ENCODE data around the gene ELK4. TPM values are rescaled to one million over a fixed set of nuclear protein-coding genes. Genes with fewer than 3 reads are reported as not detected.

Gene ELK4
- total RNA-seq, 1 donor from 2014 or later, result 86.2 TPM

DNA sequence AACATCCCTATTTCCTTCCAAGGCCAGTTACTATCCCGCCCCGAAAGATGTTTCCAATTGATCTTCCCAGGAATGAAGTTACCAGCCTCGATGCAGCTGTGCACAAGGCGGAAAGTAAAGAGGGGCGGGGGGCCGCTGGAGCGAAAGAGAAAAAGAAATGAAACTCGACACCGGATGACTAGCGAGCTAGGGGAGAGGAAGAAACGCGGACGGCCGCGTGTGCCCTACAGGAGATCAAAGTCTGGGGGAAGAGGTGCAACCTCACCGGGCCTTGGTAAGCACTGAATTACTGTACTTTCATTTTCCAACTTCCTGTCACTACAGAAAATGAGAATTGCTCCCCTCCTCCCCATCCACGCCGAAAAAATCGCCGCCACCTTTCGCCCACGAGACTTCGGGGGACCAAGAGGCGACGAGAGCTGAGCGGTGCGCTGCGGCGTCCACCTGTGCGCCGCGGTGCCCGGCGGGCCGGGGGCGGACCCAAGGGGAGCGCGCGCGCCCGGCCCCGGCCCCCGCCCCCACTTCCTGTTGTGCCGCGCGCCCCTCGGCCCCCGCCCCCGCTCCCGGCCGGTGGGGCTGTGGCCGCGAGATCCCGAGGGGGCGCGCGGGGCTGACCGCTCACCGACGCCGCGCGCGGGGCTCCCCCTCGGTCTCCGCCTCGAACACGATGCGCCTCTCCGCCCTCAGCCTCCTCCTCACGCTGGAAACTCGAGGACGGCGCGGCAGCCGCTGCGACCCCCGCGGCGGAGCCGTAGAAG, 622 bp downstream of the ELK4 start:
- H3K27me3 Mint-ChIP-seq (ENCODE audit: insufficient read depth), result peaks cover 3% of the 10 kb centered on the region
- peaks cover 24% of the 10 kb centered on the region for H3K36me3 Mint-ChIP-seq (ENCODE audit: low read depth)
- intact Hi-C loops (cut with micrococcal nuclease), result loop anchor here (1.0 to 5.0 kb wide), 7 partner anchors 14 to 508 kb away; partner anchors contain the start of gene DSTYK

DNA sequence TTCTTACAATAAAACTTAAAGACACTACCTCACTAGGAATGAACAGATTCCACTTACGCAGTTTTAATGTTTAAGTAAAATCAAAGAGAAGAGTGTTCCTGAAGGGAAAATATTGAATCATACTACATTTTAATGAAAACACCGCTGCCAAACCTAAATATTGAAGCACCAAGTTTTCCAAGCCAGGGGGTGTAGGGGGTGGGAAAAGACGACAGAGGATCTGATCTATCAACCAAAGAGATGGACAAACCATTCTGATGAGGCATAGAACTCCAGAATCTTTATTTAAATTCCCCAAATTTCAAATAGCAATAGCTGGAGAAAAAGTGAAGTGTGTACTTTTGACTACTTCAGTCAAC, 1.2 kb downstream of the ELK4 start:
- H3K27me3 Mint-ChIP-seq (ENCODE audit: insufficient read depth), result peaks cover 2% of the 10 kb centered on the region
- peaks cover 60% of the 10 kb centered on the region for H3K4me1 Mint-ChIP-seq (ENCODE audit: low read depth)
- H3K27ac Mint-ChIP-seq, result peak overlapping the region; percentile 99
- intact Hi-C loops (cut with micrococcal nuclease), result loop anchor here (1.0 to 5.0 kb wide), 7 partner anchors 14 to 508 kb away; partner anchors contain the start of gene DSTYK
- no peak for DNase-seq (ENCODE audit: low spot score)
- no peaks in the 10 kb centered on the region for H3K9me3 Mint-ChIP-seq
- peaks cover 28% of the 10 kb centered on the region for H3K36me3 Mint-ChIP-seq (ENCODE audit: low read depth)
- peak overlapping the region; percentile 97 for H3K4me3 Mint-ChIP-seq

More for the DNA sequence above, 622 bp downstream of the ELK4 start:
- no peaks in the 10 kb centered on the region for H3K9me3 Mint-ChIP-seq
- peaks cover 55% of the 10 kb centered on the region for H3K4me1 Mint-ChIP-seq (ENCODE audit: low read depth)
- peak overlapping the region; percentile 99 for H3K27ac Mint-ChIP-seq
- DNase-seq (ENCODE audit: low spot score), result peak; percentile 82
- H3K4me3 Mint-ChIP-seq, result peak overlapping the region; percentile 97

DNA sequence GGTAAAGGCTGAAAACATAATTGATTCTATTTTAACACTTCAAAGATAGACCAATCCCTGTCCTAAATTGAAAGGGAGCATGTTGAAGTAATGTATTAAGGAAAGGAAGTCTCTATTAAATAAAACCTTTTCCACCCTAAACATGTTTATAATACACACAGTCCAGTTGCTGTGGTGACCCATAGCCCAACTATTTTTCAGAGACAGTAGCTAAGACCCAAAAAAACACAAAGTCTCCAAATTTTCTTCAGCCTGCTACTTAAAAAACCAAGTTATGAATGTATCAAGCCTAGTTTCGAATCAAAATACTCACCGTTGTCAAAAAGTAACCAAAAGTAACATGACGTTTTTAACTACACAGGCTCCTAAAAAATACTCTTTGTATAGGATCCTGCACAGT, 1.6 kb downstream of the ELK4 start:
- Mint-ChIP-seq H3K36me3 (ENCODE audit: low read depth) (peaks cover 28% of the 10 kb centered on the region), H3K4me1 (ENCODE audit: low read depth) (peaks cover 63% of the 10 kb centered on the region), H3K9me3 (no peaks in the 10 kb centered on the region), H3K27me3 (ENCODE audit: insufficient read depth) (peaks cover 2% of the 10 kb centered on the region), H3K27ac (peak overlapping the region; percentile 99), H3K4me3 (peak overlapping the region; percentile 97)
- intact Hi-C loops (cut with micrococcal nuclease), result loop anchor here (2.0 to 5.0 kb wide), 3 partner anchors 13 to 507 kb away; no protein-coding TSS in a partner anchor
- no peak for DNase-seq (ENCODE audit: low spot score)

DNA sequence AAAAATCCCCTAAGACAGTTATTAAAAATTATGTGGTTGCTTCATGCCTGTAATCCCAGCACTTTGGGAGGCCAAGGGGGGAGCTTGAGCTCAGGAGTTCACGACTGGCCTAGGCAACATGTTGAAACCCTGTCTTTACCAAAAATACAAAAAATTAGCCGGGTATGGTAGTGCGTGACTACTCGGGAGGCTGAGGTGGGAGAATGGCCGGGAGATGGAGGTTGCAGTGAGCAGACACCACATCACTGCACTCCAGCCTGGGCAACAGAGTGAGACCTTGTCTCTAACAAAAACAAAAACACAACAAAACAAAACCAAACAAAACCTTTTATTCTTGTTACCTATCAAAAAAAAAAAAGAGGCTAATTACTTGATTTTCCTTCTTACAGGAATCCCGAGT, 2.1 kb downstream of the ELK4 start:
- H3K9me3 Mint-ChIP-seq, result no peaks in the 10 kb centered on the region
- H3K4me3 Mint-ChIP-seq, result peak overlapping the region; percentile 97
- no peak for DNase-seq (ENCODE audit: low spot score)
- peaks cover 2% of the 10 kb centered on the region for H3K27me3 Mint-ChIP-seq (ENCODE audit: insufficient read depth)
- peak overlapping the region; percentile 99 for H3K27ac Mint-ChIP-seq
- peaks cover 67% of the 10 kb centered on the region for H3K4me1 Mint-ChIP-seq (ENCODE audit: low read depth)
- intact Hi-C loops (cut with micrococcal nuclease), result loop anchor here (2.0 to 5.0 kb wide), 3 partner anchors 13 to 507 kb away; no protein-coding TSS in a partner anchor
- H3K36me3 Mint-ChIP-seq (ENCODE audit: low read depth), result peaks cover 28% of the 10 kb centered on the region

DNA sequence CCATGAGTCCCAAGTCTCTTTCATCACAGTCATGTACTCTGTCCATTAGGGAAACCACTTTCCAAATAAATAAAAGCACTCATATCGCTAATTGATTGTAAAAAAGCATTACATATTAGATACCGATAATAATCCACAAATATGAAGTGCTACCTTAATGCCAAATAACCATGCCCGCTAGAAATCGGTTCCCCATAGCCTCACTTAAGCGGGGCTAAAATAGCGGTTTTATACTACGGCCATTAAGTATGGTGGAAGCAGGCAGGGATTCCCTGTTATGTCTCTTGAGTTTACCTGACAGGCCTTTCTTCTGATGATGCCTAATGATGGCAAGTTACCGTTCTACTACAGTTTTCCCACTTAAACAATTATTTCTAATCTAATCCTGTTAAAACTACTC, 3.9 kb downstream of the ELK4 start:
- peak overlapping the region; percentile 50 for H3K27ac Mint-ChIP-seq
- DNase-seq (ENCODE audit: low spot score), result no peak
- peak overlapping the region; percentile 66 for H3K4me3 Mint-ChIP-seq
- H3K36me3 Mint-ChIP-seq (ENCODE audit: low read depth), result peaks cover 36% of the 10 kb centered on the region
- no peaks in the 10 kb centered on the region for H3K27me3 Mint-ChIP-seq (ENCODE audit: insufficient read depth)
- peaks cover 66% of the 10 kb centered on the region for H3K4me1 Mint-ChIP-seq (ENCODE audit: low read depth)
- intact Hi-C loops (cut with micrococcal nuclease), result no loop called here
- H3K9me3 Mint-ChIP-seq, result no peaks in the 10 kb centered on the region

DNA sequence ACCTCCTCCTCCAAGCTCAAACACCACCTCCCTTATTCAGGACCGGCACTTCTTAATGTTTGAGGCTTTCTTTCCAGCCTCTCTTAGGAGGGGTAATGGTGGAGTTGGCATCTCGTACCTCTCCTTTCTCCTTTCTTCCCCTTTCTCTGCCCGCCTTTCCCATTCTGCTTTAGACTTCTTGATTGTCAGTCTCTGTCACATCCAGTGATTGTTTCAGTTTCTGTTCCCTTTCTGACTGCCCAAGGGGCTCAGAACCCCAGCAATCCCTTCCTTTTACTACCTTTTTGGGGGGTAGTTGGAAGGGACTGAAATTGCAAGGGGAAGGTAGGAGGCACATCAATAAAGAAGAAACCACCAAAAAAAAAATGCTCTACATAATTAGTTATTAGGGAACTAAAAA, 5.6 kb downstream of the ELK4 start:
- H3K9me3 Mint-ChIP-seq, result no peaks in the 10 kb centered on the region
- H3K36me3 Mint-ChIP-seq (ENCODE audit: low read depth), result peaks cover 37% of the 10 kb centered on the region
- intact Hi-C loops (cut with micrococcal nuclease), result no loop called here
- peak overlapping the region; percentile 65 for H3K27ac Mint-ChIP-seq
- H3K4me3 Mint-ChIP-seq, result peak overlapping the region; percentile 50
- H3K27me3 Mint-ChIP-seq (ENCODE audit: insufficient read depth), result no peaks in the 10 kb centered on the region
- H3K4me1 Mint-ChIP-seq (ENCODE audit: low read depth), result peaks cover 58% of the 10 kb centered on the region
- no peak for DNase-seq (ENCODE audit: low spot score)

DNA sequence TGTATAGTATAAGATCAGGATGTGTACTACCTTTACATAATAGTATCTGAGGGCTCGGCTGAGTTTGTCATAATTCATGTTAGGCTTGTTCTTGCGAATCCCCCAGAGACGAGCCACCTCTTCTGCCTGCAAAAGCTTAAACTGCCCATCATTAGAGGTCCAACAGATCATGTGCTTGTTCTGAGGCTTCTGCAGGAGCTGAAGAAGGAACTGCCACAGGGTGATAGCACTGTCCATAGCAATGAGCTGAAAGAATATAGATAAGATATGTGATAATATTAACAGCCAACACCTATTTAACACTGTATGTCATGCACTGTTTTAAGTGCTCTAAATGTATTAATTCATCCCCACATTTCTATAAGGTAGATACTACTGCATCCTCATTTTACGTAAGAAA, 8.2 kb downstream of the ELK4 start:
- Mint-ChIP-seq H3K27me3 (ENCODE audit: insufficient read depth) (no peaks in the 10 kb centered on the region), H3K9me3 (no peaks in the 10 kb centered on the region), H3K36me3 (ENCODE audit: low read depth) (peaks cover 42% of the 10 kb centered on the region), H3K27ac (no peak overlapping the region), H3K4me3 (no peak overlapping the region), H3K4me1 (ENCODE audit: low read depth) (peaks cover 37% of the 10 kb centered on the region)
- DNase-seq (ENCODE audit: low spot score), result no peak
- intact Hi-C loops (cut with micrococcal nuclease), result no loop called here

DNA sequence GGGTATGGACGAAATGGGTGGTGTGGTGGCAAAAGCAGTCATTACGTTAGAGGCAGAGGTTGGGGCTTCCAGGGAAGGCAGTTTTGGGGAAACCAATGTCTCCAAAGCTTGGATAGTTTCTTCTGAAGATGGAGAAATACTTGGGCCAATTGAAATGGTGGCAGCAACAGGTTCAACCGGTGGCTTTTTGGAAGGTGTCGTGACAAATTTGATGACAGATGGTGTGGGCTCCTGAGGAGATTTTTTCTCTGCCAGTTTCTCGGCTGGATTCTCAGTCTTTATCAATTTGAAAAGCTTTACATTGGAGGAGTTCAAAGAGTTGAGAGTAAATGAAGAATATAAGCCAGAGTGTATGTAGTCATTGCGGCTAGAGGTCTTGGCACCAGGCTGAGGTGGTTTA, 11.5 kb downstream of the ELK4 start:
- Mint-ChIP-seq H3K9me3 (no peaks in the 10 kb centered on the region), H3K27me3 (ENCODE audit: insufficient read depth) (no peaks in the 10 kb centered on the region), H3K27ac (no peak overlapping the region), H3K36me3 (ENCODE audit: low read depth) (peaks cover 37% of the 10 kb centered on the region), H3K4me1 (ENCODE audit: low read depth) (peaks cover 24% of the 10 kb centered on the region), H3K4me3 (no peak overlapping the region)
- no peak for DNase-seq (ENCODE audit: low spot score)
- intact Hi-C loops (cut with micrococcal nuclease), result no loop called here

DNA sequence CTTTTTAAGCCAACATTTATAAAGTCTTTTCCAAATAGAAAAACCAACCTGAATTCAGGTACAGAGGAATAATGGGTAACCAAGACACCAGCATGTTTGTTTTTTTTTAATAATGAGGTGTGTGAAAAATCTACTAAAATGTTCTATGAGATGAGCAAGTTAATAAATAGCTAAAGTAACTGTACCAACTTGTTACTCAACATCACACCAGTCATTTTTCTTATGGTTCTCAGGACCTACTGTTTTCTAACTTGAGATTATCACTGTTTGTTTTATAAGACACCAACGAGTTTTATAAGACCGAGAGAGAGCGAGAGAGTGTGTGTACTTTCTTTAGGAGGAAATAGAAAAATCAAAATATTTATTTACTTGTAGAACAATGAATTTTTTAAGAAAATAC, 12.4 kb downstream of the ELK4 start:
- intact Hi-C loops (cut with micrococcal nuclease), result no loop called here
- H3K27ac Mint-ChIP-seq, result no peak overlapping the region
- DNase-seq (ENCODE audit: low spot score), result no peak
- H3K9me3 Mint-ChIP-seq, result no peaks in the 10 kb centered on the region
- H3K36me3 Mint-ChIP-seq (ENCODE audit: low read depth), result peaks cover 40% of the 10 kb centered on the region
- peaks cover 22% of the 10 kb centered on the region for H3K4me1 Mint-ChIP-seq (ENCODE audit: low read depth)
- no peaks in the 10 kb centered on the region for H3K27me3 Mint-ChIP-seq (ENCODE audit: insufficient read depth)
- no peak overlapping the region for H3K4me3 Mint-ChIP-seq

DNA sequence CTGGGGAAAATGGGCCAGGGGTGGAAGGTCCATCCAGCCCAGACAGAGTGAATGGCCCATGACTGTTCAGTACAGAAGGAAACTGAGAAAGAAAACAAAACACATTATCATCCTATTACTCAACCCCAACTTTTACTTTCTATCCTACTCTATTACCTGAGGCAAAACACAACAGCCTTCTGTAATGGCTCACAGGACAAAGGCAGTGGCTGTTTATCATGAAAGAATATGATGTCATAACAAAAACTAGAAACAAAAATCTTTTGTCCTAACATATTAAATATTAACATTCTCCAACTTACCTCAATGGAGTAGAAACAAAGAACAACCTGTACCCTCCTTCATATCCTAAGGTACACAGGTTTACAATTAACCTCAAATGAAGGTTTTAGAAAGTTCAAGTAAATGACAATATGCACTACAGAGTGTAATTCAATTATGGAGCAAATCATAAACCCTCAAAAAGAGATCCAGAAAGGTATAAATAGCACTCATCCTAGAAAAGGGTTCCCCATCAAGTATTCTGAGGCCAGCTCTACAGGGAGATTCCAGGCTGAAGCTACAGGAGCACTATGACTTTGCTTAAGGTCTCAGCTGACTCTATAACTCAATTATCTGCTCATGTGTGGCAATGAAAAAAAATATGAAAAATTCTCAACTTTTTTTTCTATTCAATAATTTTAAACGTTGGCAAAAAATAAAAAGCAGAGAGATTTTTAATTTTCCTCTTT, 15.1 kb downstream of the ELK4 start:
- H3K4me3 Mint-ChIP-seq, result no peak overlapping the region
- no peak overlapping the region for H3K27ac Mint-ChIP-seq
- DNase-seq (ENCODE audit: low spot score), result no peak
- H3K9me3 Mint-ChIP-seq, result no peaks in the 10 kb centered on the region
- peaks cover 45% of the 10 kb centered on the region for H3K36me3 Mint-ChIP-seq (ENCODE audit: low read depth)
- peaks cover 32% of the 10 kb centered on the region for H3K4me1 Mint-ChIP-seq (ENCODE audit: low read depth)
- H3K27me3 Mint-ChIP-seq (ENCODE audit: insufficient read depth), result no peaks in the 10 kb centered on the region
- intact Hi-C loops (cut with micrococcal nuclease), result loop anchor here (2.0 kb wide), 2 partner anchors 14 to 16 kb away; no protein-coding TSS in a partner anchor

DNA sequence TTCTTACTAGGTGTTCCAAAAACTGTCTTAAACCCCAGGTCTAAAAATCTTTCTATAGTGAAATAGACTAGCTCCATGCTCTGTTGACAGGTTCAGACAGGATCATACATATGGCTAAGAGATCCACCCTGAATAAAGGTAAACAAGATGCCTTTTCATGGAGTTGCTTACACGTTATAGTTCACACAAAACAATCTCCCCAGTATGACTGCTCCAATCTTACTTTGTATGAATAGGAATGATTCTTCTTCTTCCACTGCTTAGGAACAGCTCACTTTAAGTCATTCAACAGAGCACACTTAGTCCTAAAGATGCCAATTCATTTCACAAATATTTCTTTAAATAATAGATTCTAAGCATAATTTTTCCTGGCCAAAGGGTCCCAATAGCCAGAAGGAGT, 16.0 kb downstream of the ELK4 start:
- intact Hi-C loops (cut with micrococcal nuclease), result loop anchor here (2.0 kb wide), 3 partner anchors 15 to 23 kb away; no protein-coding TSS in a partner anchor
- DNase-seq (ENCODE audit: low spot score), result no peak
- no peak overlapping the region for H3K4me3 Mint-ChIP-seq
- no peaks in the 10 kb centered on the region for H3K27me3 Mint-ChIP-seq (ENCODE audit: insufficient read depth)
- no peaks in the 10 kb centered on the region for H3K9me3 Mint-ChIP-seq
- peaks cover 50% of the 10 kb centered on the region for H3K36me3 Mint-ChIP-seq (ENCODE audit: low read depth)
- peaks cover 42% of the 10 kb centered on the region for H3K4me1 Mint-ChIP-seq (ENCODE audit: low read depth)
- H3K27ac Mint-ChIP-seq, result no peak overlapping the region

DNA sequence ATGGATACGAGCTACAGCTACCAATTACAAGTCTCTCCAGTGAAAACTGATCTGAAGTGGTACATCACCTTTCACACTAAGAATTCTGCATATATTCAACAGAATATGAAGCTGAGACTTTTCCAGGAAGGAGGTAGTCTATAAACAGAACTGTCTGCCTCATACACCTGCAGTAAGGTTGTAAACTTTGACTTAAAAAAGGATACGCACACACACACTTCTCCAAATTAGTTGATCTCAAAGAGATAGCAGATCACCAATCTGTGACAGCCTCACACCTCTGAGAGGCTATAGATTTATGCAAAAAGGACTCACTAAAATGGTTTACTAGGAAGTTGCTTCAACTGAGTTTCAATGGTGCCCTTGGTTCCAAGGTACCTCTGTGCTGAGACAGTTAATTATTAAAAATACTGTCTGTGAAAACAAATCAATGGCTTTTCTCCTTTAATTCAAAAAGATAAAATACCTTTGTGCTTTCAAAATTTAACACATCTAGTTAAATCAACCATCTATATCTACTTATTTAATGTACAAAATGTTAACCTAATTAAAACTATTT, 17.9 kb downstream of the ELK4 start:
- no peak overlapping the region for H3K27ac Mint-ChIP-seq
- peaks cover 50% of the 10 kb centered on the region for H3K36me3 Mint-ChIP-seq (ENCODE audit: low read depth)
- no peaks in the 10 kb centered on the region for H3K27me3 Mint-ChIP-seq (ENCODE audit: insufficient read depth)
- H3K9me3 Mint-ChIP-seq, result no peaks in the 10 kb centered on the region
- H3K4me3 Mint-ChIP-seq, result no peak overlapping the region
- intact Hi-C loops (cut with micrococcal nuclease), result loop anchor here (2.0 kb wide), 1 partner anchor 21 kb away; no protein-coding TSS in a partner anchor
- H3K4me1 Mint-ChIP-seq (ENCODE audit: low read depth), result peaks cover 60% of the 10 kb centered on the region
- DNase-seq (ENCODE audit: low spot score), result no peak

DNA sequence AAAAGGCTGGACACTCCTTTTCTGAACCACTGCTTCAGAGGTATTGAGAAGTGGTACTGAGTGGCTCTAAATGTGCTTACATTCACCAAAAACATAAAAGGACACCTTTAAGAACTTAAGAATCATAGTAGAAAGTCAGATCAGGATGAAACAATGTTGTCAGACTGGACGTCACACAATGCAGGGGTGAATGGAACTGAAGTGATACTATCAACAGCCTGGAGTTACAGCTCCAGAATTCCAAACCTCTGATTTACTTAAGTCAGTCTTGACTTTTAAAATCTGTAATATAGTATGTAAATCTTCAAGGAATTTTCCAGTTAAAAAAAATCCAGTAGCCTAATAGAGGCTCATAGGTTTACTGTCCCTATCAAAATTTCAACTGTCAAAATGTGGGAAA, 19.3 kb downstream of the ELK4 start:
- no peaks in the 10 kb centered on the region for H3K27me3 Mint-ChIP-seq (ENCODE audit: insufficient read depth)
- DNase-seq (ENCODE audit: low spot score), result no peak

More for the DNA sequence above, 19.3 kb downstream of the ELK4 start:
- Mint-ChIP-seq H3K27ac (no peak overlapping the region), H3K4me1 (ENCODE audit: low read depth) (peaks cover 60% of the 10 kb centered on the region), H3K36me3 (ENCODE audit: low read depth) (peaks cover 55% of the 10 kb centered on the region), H3K9me3 (no peaks in the 10 kb centered on the region), H3K4me3 (no peak overlapping the region)
- intact Hi-C loops (cut with micrococcal nuclease), result no loop called here
